ENCODE results near the gene ENTR1.
A peak's percentile ranks its signal among the peaks of the same experiment; 100 is the strongest.

Gene ENTR1

DNA sequence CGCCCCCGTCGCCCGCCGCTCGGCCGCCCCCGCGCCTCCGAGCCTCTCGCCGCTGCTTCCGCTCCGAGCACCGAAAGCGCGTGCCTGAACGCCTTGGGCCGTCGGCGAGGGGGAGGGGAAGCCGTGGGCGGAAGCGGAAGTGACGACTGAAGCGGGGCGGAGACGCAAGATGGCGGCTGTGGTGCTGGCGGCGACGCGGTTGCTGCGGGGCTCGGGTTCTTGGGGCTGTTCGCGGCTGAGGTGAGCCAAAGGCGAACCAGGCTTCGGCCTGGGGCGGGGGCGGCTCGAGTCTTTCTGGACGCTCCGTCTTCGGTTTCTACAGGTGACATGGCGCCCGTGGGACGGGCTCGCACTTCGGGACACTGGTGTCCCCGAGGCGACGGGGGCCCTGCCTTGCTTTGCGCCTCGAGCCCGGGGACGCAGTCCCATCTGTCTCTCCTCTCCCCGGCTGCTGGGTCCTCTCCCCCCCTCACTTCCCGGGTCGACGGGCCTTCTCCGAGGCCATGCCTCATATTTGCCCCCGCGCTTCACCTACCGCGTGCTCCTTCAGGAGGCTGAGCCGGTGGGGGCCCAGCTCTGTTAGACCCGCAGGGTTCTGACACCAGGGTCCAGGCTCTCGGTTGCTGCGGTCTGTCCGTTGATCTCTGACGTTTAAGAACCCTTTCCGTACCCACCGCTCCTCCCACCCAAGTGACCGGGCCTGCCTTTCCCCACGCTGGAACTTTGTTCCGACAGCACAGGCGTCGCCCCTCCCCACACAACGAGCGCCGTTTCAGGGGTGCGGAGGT, at the start of gene ENTR1, which contains the start of gene PMPCA:
TSS of gene ENTR1 (minus strand) at position 115 of the 788 bp plus-strand sequence. CDS start 217 bp downstream, outside the sequence.
TSS of gene PMPCA (plus strand) at position 159 of the 788 bp plus-strand sequence. CDS start at position 170, 11 bp downstream.
- peak; percentile 94 for TF ChIP-seq EGR1 (IDR thresholded peaks at IDR 0.05)
- peak; percentile 82; the same call in 1 of the 2 replicates for TF ChIP-seq MAX (IDR thresholded peaks at IDR 0.05)
- TF ChIP-seq FOXM1 (IDR thresholded peaks at IDR 0.05; ENCODE audit: borderline replicate concordance, low read depth), result no peak
- TF ChIP-seq YY1 (IDR thresholded peaks at IDR 0.05; ENCODE audit: low read depth), result peak; percentile 99
- no peak for TF ChIP-seq EP300 (IDR thresholded peaks at IDR 0.05; ENCODE audit: borderline replicate concordance)
- peak; percentile 75 for TF ChIP-seq CREB1 (IDR thresholded peaks at IDR 0.05; ENCODE audit: low read depth)
- TF ChIP-seq TEAD4 (IDR thresholded peaks at IDR 0.05), result no peak
- no peak for TF ChIP-seq CEBPB (IDR thresholded peaks at IDR 0.05)
- TF ChIP-seq TAF1 (IDR thresholded peaks at IDR 0.05; ENCODE audit: low read depth), result peak; percentile 98
- TF ChIP-seq, protein P1, sequence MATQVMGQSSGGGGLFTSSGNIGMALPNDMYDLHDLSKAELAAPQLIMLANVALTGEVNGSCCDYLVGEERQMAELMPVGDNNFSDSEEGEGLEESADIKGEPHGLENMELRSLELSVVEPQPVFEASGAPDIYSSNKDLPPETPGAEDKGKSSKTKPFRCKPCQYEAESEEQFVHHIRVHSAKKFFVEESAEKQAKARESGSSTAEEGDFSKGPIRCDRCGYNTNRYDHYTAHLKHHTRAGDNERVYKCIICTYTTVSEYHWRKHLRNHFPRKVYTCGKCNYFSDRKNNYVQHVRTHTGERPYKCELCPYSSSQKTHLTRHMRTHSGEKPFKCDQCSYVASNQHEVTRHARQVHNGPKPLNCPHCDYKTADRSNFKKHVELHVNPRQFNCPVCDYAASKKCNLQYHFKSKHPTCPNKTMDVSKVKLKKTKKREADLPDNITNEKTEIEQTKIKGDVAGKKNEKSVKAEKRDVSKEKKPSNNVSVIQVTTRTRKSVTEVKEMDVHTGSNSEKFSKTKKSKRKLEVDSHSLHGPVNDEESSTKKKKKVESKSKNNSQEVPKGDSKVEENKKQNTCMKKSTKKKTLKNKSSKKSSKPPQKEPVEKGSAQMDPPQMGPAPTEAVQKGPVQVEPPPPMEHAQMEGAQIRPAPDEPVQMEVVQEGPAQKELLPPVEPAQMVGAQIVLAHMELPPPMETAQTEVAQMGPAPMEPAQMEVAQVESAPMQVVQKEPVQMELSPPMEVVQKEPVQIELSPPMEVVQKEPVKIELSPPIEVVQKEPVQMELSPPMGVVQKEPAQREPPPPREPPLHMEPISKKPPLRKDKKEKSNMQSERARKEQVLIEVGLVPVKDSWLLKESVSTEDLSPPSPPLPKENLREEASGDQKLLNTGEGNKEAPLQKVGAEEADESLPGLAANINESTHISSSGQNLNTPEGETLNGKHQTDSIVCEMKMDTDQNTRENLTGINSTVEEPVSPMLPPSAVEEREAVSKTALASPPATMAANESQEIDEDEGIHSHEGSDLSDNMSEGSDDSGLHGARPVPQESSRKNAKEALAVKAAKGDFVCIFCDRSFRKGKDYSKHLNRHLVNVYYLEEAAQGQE (IDR thresholded peaks at IDR 0.05; ENCODE audit: low read depth), result no peak
- TF ChIP-seq USF1 (IDR thresholded peaks at IDR 0.05), result peak; percentile 15; the same call in 1 of the 2 replicates
- TF ChIP-seq RAD21 (IDR thresholded peaks at IDR 0.05; ENCODE audit: low read depth), result no peak
- TF ChIP-seq NFIC (IDR thresholded peaks at IDR 0.05), result no peak
- peak; percentile 62; the same call in 1 of the 2 replicates for TF ChIP-seq TCF12 (IDR thresholded peaks at IDR 0.05; ENCODE audit: low read depth)
- no peak for TF ChIP-seq ZBTB7A (IDR thresholded peaks at IDR 0.05; ENCODE audit: low read depth)

DNA sequence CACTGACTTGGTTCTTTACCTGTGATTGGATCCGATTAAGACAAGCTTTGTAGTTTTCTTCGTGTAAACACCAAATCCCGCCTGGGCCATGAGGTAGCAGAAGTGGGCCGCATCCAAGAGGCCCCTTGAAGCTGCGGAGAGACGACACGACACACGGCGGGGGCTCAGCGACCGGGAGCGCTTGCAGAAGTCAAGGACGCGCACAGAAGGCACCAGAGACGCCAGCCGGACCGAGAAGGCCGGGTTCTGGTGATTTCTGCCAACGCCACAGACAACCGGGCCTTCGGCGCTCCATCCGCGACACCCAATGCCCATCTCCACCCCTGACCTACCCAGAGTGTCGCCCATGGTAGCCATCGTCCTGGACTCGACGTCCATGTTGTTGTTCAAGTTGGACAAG, 49.0 kb upstream of the ENTR1 start:
- TF ChIP-seq YY1 (IDR thresholded peaks at IDR 0.05; ENCODE audit: low read depth) (no peak), CREB1 (IDR thresholded peaks at IDR 0.05; ENCODE audit: low read depth) (no peak), USF1 (IDR thresholded peaks at IDR 0.05) (no peak), EGR1 (IDR thresholded peaks at IDR 0.05) (no peak), ZBTB7A (IDR thresholded peaks at IDR 0.05; ENCODE audit: low read depth) (no peak), FOXM1 (IDR thresholded peaks at IDR 0.05; ENCODE audit: borderline replicate concordance, low read depth) (no peak), TCF12 (IDR thresholded peaks at IDR 0.05; ENCODE audit: low read depth) (no peak)

DNA sequence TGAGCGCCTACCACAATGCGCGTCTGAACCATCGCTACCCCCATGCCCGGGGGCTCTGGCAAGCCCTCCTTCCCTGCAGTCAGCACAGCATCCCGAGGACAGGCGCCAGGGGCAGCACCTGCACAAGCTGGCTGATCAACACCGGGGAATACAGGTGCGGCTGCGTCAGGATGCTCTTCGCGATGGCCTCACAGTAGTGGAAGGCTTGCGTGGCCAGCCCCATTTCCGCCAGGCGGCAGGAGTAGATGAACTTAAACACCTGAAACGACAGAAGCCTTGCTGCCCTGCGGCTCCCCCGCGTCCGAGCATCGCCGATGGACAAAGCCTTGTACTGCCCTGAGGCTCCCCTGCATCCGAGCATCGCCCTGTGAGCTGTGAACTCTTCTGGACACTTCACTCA, 46.9 kb upstream of the ENTR1 start:
- TF ChIP-seq YY1 (IDR thresholded peaks at IDR 0.05; ENCODE audit: low read depth) (no peak), EP300 (IDR thresholded peaks at IDR 0.05; ENCODE audit: borderline replicate concordance) (no peak), TEAD4 (IDR thresholded peaks at IDR 0.05) (no peak), FOXM1 (IDR thresholded peaks at IDR 0.05; ENCODE audit: borderline replicate concordance, low read depth) (no peak)

GRCh38 chr9:136456258-136456657, 45.8 kb upstream of the ENTR1 start:
- TF ChIP-seq YY1 (IDR thresholded peaks at IDR 0.05; ENCODE audit: low read depth), result no peak
- TF ChIP-seq TEAD4 (IDR thresholded peaks at IDR 0.05), result no peak
- no peak for TF ChIP-seq USF1 (IDR thresholded peaks at IDR 0.05)
- TF ChIP-seq EGR1 (IDR thresholded peaks at IDR 0.05), result no peak
- no peak for TF ChIP-seq TAF1 (IDR thresholded peaks at IDR 0.05; ENCODE audit: low read depth)
- no peak for TF ChIP-seq FOXM1 (IDR thresholded peaks at IDR 0.05; ENCODE audit: borderline replicate concordance, low read depth)
- TF ChIP-seq CREB1 (IDR thresholded peaks at IDR 0.05; ENCODE audit: low read depth), result no peak
- no peak for TF ChIP-seq CEBPB (IDR thresholded peaks at IDR 0.05)
- TF ChIP-seq NFIC (IDR thresholded peaks at IDR 0.05), result no peak
- no peak for TF ChIP-seq RAD21 (IDR thresholded peaks at IDR 0.05; ENCODE audit: low read depth)
- no peak for TF ChIP-seq ZBTB7A (IDR thresholded peaks at IDR 0.05; ENCODE audit: low read depth)
- TF ChIP-seq MAX (IDR thresholded peaks at IDR 0.05), result no peak
- TF ChIP-seq, protein P1 (IDR thresholded peaks at IDR 0.05; ENCODE audit: low read depth), result no peak
- no peak for TF ChIP-seq EP300 (IDR thresholded peaks at IDR 0.05; ENCODE audit: borderline replicate concordance)
- TF ChIP-seq TCF12 (IDR thresholded peaks at IDR 0.05; ENCODE audit: low read depth), result no peak

All from Ishikawa (cell line).